Osteocyte (in vitro differentiated cells): ENCODE data around the gene TJP3. TPM values are rescaled to one million over a fixed set of nuclear protein-coding genes. Genes with fewer than 3 reads are reported as not detected.

Experiments used
- DNase-seq: peaks from one replicate; pipeline ENCODE4 v3.0.0; 2021; ENCODE audit warnings: mixed read lengths; ENCODE audit not compliant: unreplicated experiment; ENCODE audit errors: extremely low spot score
- H3K27ac Mint-ChIP-seq: one replicate; pipeline ENCODE4 v1.8.0; 2021; ENCODE audit warnings: mild to moderate bottlenecking, mixed read lengths; ENCODE audit not compliant: unreplicated experiment
- H3K27me3 Mint-ChIP-seq: one replicate; pipeline ENCODE4 v1.8.0; 2021; ENCODE audit warnings: mixed read lengths; ENCODE audit not compliant: unreplicated experiment
- H3K36me3 Mint-ChIP-seq: one replicate; pipeline ENCODE4 v1.8.0; 2021; ENCODE audit warnings: mixed read lengths; ENCODE audit not compliant: unreplicated experiment
- H3K4me1 Mint-ChIP-seq: one replicate; pipeline ENCODE4 v1.8.0; 2021; ENCODE audit warnings: mixed read lengths; ENCODE audit not compliant: unreplicated experiment
- H3K4me3 Mint-ChIP-seq: one replicate; pipeline ENCODE4 v1.8.0; 2021; ENCODE audit warnings: mild to moderate bottlenecking, moderate library complexity, mixed read lengths; ENCODE audit not compliant: unreplicated experiment
- H3K9me3 Mint-ChIP-seq: one replicate; pipeline ENCODE4 v1.8.0; 2021; ENCODE audit warnings: mixed read lengths; ENCODE audit not compliant: unreplicated experiment
- CTCF ChIP-seq: fragments of 200-600 bp; sonication (generic); IDR thresholded peaks from 2 replicates; pipeline ENCODE4 v1.5.0; 2021; ENCODE audit warnings: antibody characterized with exemption, mild to moderate bottlenecking, moderate library complexity
- total RNA-seq: library from RNA; stranded (reverse); gene quantifications from 2 replicates; pipeline ENCODE4 v1.2.1, GENCODE V29; 2021

The TJP3 gene
- total RNA-seq, 1 donor from 2014 or later: not detected

GRCh38 chr19:3743486-3743885, 35.3 kb downstream of the TJP3 start:
- Mint-ChIP-seq H3K4me3 (no peak overlapping the region), H3K36me3 (no peaks in the 10 kb centered on the region), H3K4me1 (no peaks in the 10 kb centered on the region), H3K27me3 (no peaks in the 10 kb centered on the region), H3K9me3 (no peaks in the 10 kb centered on the region), H3K27ac (no peak overlapping the region)
- TF ChIP-seq CTCF: no peak
- no peak for DNase-seq

GRCh38 chr19:3745363-3746045, 37.3 kb downstream of the TJP3 start:
- peaks cover 4% of the 10 kb centered on the region for H3K36me3 Mint-ChIP-seq
- no peaks in the 10 kb centered on the region for H3K4me1 Mint-ChIP-seq
- no peaks in the 10 kb centered on the region for H3K9me3 Mint-ChIP-seq
- no peak overlapping the region for H3K27ac Mint-ChIP-seq
- no peak for TF ChIP-seq CTCF
- no peaks in the 10 kb centered on the region for H3K27me3 Mint-ChIP-seq
- DNase-seq: no peak
- H3K4me3 Mint-ChIP-seq: no peak overlapping the region

DNA sequence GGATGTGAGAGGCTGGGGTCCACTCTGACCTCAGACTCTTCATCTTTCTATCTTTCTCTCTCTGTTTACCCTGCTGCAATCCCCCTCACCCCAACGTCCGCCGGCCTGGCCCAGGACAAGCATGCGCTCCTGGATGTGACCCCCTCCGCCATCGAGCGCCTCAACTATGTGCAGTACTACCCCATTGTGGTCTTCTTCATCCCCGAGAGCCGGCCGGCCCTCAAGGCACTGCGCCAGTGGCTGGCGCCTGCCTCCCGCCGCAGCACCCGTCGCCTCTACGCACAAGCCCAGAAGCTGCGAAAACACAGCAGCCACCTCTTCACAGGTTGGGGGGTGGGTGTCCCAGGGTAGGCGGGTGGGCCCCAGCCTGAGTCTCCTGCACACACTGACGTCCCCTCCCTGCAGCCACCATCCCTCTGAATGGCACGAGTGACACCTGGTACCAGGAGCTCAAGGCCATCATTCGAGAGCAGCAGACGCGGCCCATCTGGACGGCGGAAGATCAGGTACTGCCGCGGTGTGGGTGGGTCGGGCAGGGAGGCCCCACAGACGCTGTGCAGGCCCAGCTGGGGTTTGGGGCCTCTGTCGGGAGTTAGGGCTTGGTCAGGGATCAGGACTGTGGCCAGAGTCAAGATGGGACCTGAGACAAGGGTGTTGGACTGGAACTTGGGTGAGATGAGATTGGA, 38.3 kb downstream of the TJP3 start:
- no peaks in the 10 kb centered on the region for H3K27me3 Mint-ChIP-seq
- peaks cover 6% of the 10 kb centered on the region for H3K36me3 Mint-ChIP-seq
- no peaks in the 10 kb centered on the region for H3K4me1 Mint-ChIP-seq
- H3K27ac Mint-ChIP-seq: no peak overlapping the region
- H3K4me3 Mint-ChIP-seq: no peak overlapping the region
- TF ChIP-seq CTCF: no peak
- DNase-seq: no peak
- no peaks in the 10 kb centered on the region for H3K9me3 Mint-ChIP-seq

DNA sequence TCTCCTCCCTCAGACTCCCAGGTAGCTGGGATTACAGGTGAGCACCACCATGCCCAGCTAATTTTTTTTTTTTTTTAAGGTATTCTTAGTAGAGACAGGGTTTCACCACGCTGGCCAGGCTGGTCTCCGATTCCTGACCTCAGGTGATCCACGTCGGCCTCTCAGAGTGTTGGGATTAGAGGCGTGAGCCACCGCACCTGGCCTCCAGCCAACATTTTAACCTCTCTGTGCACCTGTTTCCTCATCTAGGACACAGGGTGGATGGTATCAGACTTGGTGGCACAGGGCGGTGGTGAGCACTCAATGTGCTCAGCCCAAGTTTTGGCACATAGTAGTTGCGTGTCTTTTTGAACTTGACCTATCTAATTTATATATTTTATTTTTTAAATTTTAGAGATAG, 40.8 kb downstream of the TJP3 start:
- no peak for DNase-seq
- H3K27me3 Mint-ChIP-seq: no peaks in the 10 kb centered on the region
- no peaks in the 10 kb centered on the region for H3K4me1 Mint-ChIP-seq
- no peak overlapping the region for H3K4me3 Mint-ChIP-seq
- TF ChIP-seq CTCF: no peak
- H3K36me3 Mint-ChIP-seq: peaks cover 6% of the 10 kb centered on the region
- H3K27ac Mint-ChIP-seq: no peak overlapping the region
- H3K9me3 Mint-ChIP-seq: no peaks in the 10 kb centered on the region

GRCh38 chr19:3750211-3750610, 42.0 kb downstream of the TJP3 start:
- Mint-ChIP-seq H3K36me3 (peaks cover 9% of the 10 kb centered on the region), H3K9me3 (no peaks in the 10 kb centered on the region), H3K4me1 (no peaks in the 10 kb centered on the region), H3K4me3 (no peak overlapping the region), H3K27me3 (no peaks in the 10 kb centered on the region), H3K27ac (no peak overlapping the region)
- DNase-seq: no peak
- no peak for TF ChIP-seq CTCF
